HCT116 (cell line): ENCODE data around the gene ENOX1. TPM values are rescaled to one million over a fixed set of nuclear protein-coding genes. Genes with fewer than 3 reads are reported as not detected.

Source experiments
- ATAC-seq: fragments of 200-7000 bp; cut with Tn5 transposase; 2 replicates; pipeline ENCODE4 v1.9.1; 2020; ENCODE audit warnings: mild to moderate bottlenecking, moderate library complexity
- BruUV-seq: library from RNA; stranded (reverse); fragments of 400-500 nt; replicated peaks from 2 replicates; lab custom pipeline; 2021; lab: Mats Ljungman, UMichigan
- CTCF ChIA-PET: fragments of 300-600 bp; sonication (Branson Sonifier 250); formaldehyde crosslinking; loops from one replicate; lab custom pipeline; 2021; ENCODE audit warnings: antibody characterized with exemption; lab: Charles Lee
- POLR2A ChIA-PET: fragments of 300-600, 350-600 bp; sonication (Branson Sonifier 250); formaldehyde crosslinking; loops from one replicate; lab custom pipeline; 2021; ENCODE audit warnings: antibody characterized with exemption; lab: Charles Lee
- RAD21 ChIA-PET, 2 experiments: fragments of 300-600 bp; sonication (Branson Sonifier 250); formaldehyde crosslinking; loops; one replicate each; lab custom pipeline; 2023; ENCODE audit warnings: low total read pairs in 2 of 2; ENCODE audit not compliant: uncharacterized antibody in 2 of 2, unreplicated experiment in 2 of 2, low non-redundant PET in 1 of 2; lab: Charles Lee
- DNase-seq: peaks from one replicate; pipeline ENCODE4 v3.0.0-alpha.2; 2010; ENCODE audit warnings: low read depth, low spot score
- H2AFZ ChIP-seq: fragments of 200-600 bp; shearing (Covaris generic), sonication (generic); 2 replicates; pipeline ENCODE4 v1.6.1; 2017; ENCODE audit warnings: low read depth, mixed run types, mixed read lengths, antibody characterized with exemption, low read length; ENCODE audit not compliant: poor library complexity, severe bottlenecking
- H3K27ac ChIP-seq: 2 replicates; pipeline ENCODE4 v1.5.1; 2012; ENCODE audit warnings: low read depth, low read length
- H3K27me3 ChIP-seq: fragments of 200-600 bp; sonication (generic); 2 replicates; pipeline ENCODE4 v1.6.1; 2016; ENCODE audit warnings: mixed run types, low read length, mixed read lengths; ENCODE audit not compliant: insufficient read depth
- H3K36me3 ChIP-seq, 2 experiments: fragments of 200-500 bp in 1 of 2; fragments of 200-600 bp in 1 of 2; sonication (Bioruptor generic) in 1 of 2; sonication (generic) in 1 of 2; 2 replicates each; pipeline versions ENCODE4 v1.5.1 to v1.6.1; 2014 to 2016; ENCODE audit warnings: low read length in 2 of 2, inconsistent platforms in 1 of 2, mixed read lengths in 1 of 2, mixed run types in 1 of 2; ENCODE audit not compliant: insufficient read depth in 2 of 2, control insufficient read depth in 1 of 2
- H3K4me1 ChIP-seq, 2 experiments: fragments of 200-600 bp in 1 of 2; sonication (generic) in 1 of 2; 2 replicates each; pipeline versions ENCODE4 v1.5.1 to v1.6.1; 2012 to 2017; ENCODE audit warnings: low read length in 2 of 2, inconsistent platforms in 1 of 2, mild to moderate bottlenecking in 1 of 2, mixed read lengths in 1 of 2, mixed run types in 1 of 2, moderate library complexity in 1 of 2; ENCODE audit not compliant: insufficient read depth in 2 of 2, control insufficient read depth in 1 of 2
- H3K4me2 ChIP-seq: fragments of 200-600 bp; sonication (generic); 2 replicates; pipeline ENCODE4 v1.6.1; 2017; ENCODE audit warnings: mixed run types, low read length, mixed read lengths
- H3K4me3 ChIP-seq, 2 experiments: fragments of 200-600 bp in 1 of 2; sonication (generic) in 1 of 2; replicated peaks in 1 of 2; 2 replicates each; pipeline ENCODE4 v1.5.1; 2011 to 2016; ENCODE audit warnings: low read length in 2 of 2, control low read depth in 1 of 2, low read depth in 1 of 2, mild to moderate bottlenecking in 1 of 2, mixed read lengths in 1 of 2, mixed run types in 1 of 2
- H3K79me2 ChIP-seq: fragments of 200-600 bp; sonication (generic); 2 replicates; pipeline ENCODE4 v1.6.1; 2017; ENCODE audit warnings: mild to moderate bottlenecking, mixed run types, low read length, moderate library complexity, mixed read lengths; ENCODE audit not compliant: insufficient read depth
- H3K9ac ChIP-seq: fragments of 200-600 bp; sonication (generic); 2 replicates; pipeline ENCODE4 v1.6.1; 2016; ENCODE audit warnings: low read length, mixed read lengths
- H3K9me2 ChIP-seq: fragments of 200-600 bp; sonication (generic), shearing (Covaris generic); 2 replicates; pipeline ENCODE4 v1.6.1; 2017; ENCODE audit warnings: mixed run types, mild to moderate bottlenecking, moderate library complexity; ENCODE audit not compliant: insufficient read depth
- H3K9me3 ChIP-seq, 2 experiments: fragments of 200-500 bp in 1 of 2; fragments of 200-600 bp in 1 of 2; sonication (Bioruptor generic) in 1 of 2; sonication (generic) in 1 of 2; 2 replicates each; pipeline ENCODE4 v1.6.1; 2014 to 2017; ENCODE audit warnings: low read length in 2 of 2, mixed read lengths in 2 of 2, inconsistent platforms in 1 of 2, low read depth in 1 of 2, mild to moderate bottlenecking in 1 of 2, mixed run types in 1 of 2, moderate library complexity in 1 of 2; ENCODE audit not compliant: control insufficient read depth in 1 of 2, insufficient read depth in 1 of 2
- H4K20me1 ChIP-seq: fragments of 200-600 bp; sonication (generic), shearing (Covaris generic); 2 replicates; pipeline ENCODE4 v1.6.1; 2017; ENCODE audit warnings: mixed run types, mild to moderate bottlenecking, moderate library complexity; ENCODE audit not compliant: insufficient read depth
- CEBPB ChIP-seq: IDR thresholded peaks from 2 replicates; pipeline ENCODE4 v1.6.1; 2012; ENCODE audit warnings: low read depth
- EGR1 ChIP-seq: IDR thresholded peaks from 2 replicates; pipeline ENCODE4 v1.6.1; 2012; ENCODE audit warnings: low read depth
- EZH2 ChIP-seq: fragments of 200-600 bp; sonication (generic); IDR thresholded peaks from 2 replicates; pipeline ENCODE4 v1.6.1; 2017; ENCODE audit warnings: antibody characterized with exemption, mixed run types
- FOSL1 ChIP-seq: IDR thresholded peaks from 2 replicates; pipeline ENCODE4 v1.6.1; 2012; ENCODE audit warnings: low read depth
- JUND ChIP-seq: IDR thresholded peaks from 2 replicates; pipeline ENCODE4 v1.6.1; 2012
- POLR2AphosphoS5 ChIP-seq: IDR thresholded peaks from 2 replicates; pipeline ENCODE4 v1.6.1; 2011; ENCODE audit warnings: mild to moderate bottlenecking, low read depth, low read length, moderate library complexity
- RAD21 ChIP-seq: IDR thresholded peaks from 2 replicates; pipeline ENCODE4 v1.6.1; 2012; ENCODE audit warnings: low read depth, mild to moderate bottlenecking
- SIN3A ChIP-seq: IDR thresholded peaks from 2 replicates; pipeline ENCODE4 v1.6.1; 2012; ENCODE audit warnings: low read depth
- SP1 ChIP-seq: IDR thresholded peaks from 2 replicates; pipeline ENCODE4 v1.6.1; 2012; ENCODE audit warnings: low read depth
- SRF ChIP-seq: IDR thresholded peaks from 2 replicates; pipeline ENCODE4 v1.6.1; 2012; ENCODE audit warnings: low read depth
- TCF7L2 ChIP-seq: IDR thresholded peaks from 2 replicates; pipeline ENCODE4 v1.7.0; 2011; ENCODE audit warnings: borderline replicate concordance, inconsistent platforms; ENCODE audit not compliant: insufficient read depth, insufficient read length; ENCODE audit errors: extremely low read depth
- YY1 ChIP-seq: IDR thresholded peaks from 2 replicates; pipeline ENCODE4 v1.6.1; 2011; ENCODE audit warnings: low read length, low read depth, moderate library complexity, mild to moderate bottlenecking; ENCODE audit not compliant: insufficient replicate concordance; ENCODE audit errors: extremely low read depth
- ZFX ChIP-seq: fragments of 450-650 bp; IDR thresholded peaks from 2 replicates; pipeline ENCODE4 v1.6.1; 2017
- ZNF274 ChIP-seq: fragments of 200-500 bp; sonication (Bioruptor generic); IDR thresholded peaks from 2 replicates; pipeline ENCODE4 v1.6.1; 2014; ENCODE audit warnings: mild to moderate bottlenecking, low read depth, low read length, inconsistent platforms
- intact Hi-C: fragments of 100-400 bp; cut with micrococcal nuclease; formaldehyde crosslinking; loops from 2 replicates; pipeline ENCODE4 v1.10.0; 2022
- total RNA-seq: library from RNA; stranded (reverse); gene quantifications from one replicate; pipeline ENCODE4 v1.2.1, GENCODE V29; 2021; ENCODE audit not compliant: unreplicated experiment
- TF ChIP-seq, protein P1 (sequence below): IDR thresholded peaks from 2 replicates; pipeline ENCODE4 v1.6.1; 2012
- TF ChIP-seq, protein P2 (sequence below): IDR thresholded peaks from 2 replicates; pipeline ENCODE4 v1.6.1; 2012
- TF ChIP-seq, protein P3 (sequence below): IDR thresholded peaks from 2 replicates; pipeline ENCODE4 v1.6.1; 2012; ENCODE audit warnings: low read depth
- TF ChIP-seq, protein P4 (sequence below), 3 experiments: fragments of 200-600 bp in 1 of 3; sonication (generic) in 1 of 3; IDR thresholded peaks in 2 of 3; conservative IDR thresholded peaks in 1 of 3; 2 replicates each; pipeline ENCODE4 v1.5.1; 2012 to 2017; ENCODE audit warnings: low read depth in 2 of 3, low read length in 2 of 3, antibody characterized with exemption in 1 of 3, borderline replicate concordance in 1 of 3, control low read depth in 1 of 3, mild to moderate bottlenecking in 1 of 3, mixed read lengths in 1 of 3, mixed run types in 1 of 3, moderate library complexity in 1 of 3; ENCODE audit not compliant: insufficient read depth in 1 of 3

The ENOX1 gene
- total RNA-seq, 1 experiment from 2014 or later: 4.5 TPM

DNA sequence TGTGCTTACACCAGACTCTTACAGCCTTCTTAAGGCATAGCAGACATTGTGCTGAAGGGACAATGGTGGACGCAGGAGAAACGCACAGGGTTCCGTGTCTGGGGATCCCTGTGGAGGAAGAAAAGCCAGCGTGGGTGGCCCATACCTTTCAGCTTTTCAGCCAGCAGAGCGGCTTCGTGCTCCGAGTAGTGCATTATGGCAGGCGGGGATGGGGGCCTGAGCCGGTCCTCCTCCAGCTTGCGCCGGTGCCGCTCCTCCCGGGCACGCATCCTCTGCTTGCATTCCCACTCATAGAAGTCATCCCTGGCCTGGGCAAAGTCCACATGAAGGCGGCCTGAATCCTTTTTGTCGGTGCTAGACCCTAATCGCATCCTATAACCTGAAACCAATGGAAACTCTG is 431.0 kb downstream of the ENOX1 start:
- BruUV-seq: no TSS peak
- no peaks in the 10 kb centered on the region for H3K9me2 ChIP-seq
- CTCF ChIA-PET: no interaction called here
- no peaks in the 10 kb centered on the region for H3K27me3 ChIP-seq
- RAD21 ChIA-PET: no interaction called here
- no peaks in the 10 kb centered on the region for H3K79me2 ChIP-seq
- H3K4me2 ChIP-seq: no peak overlapping the region
- no peaks in the 10 kb centered on the region for H4K20me1 ChIP-seq
- no peak overlapping the region for H3K4me3 ChIP-seq
- intact Hi-C loops: no loop called here
- H3K9me3 ChIP-seq: no peaks in the 10 kb centered on the region
- TF ChIP-seq SRF (no peak), TCF7L2 (no peak), YY1 (no peak), POLR2AphosphoS5 (no peak), SP1 (no peak), SIN3A (no peak), FOSL1 (no peak), ZFX (no peak), JUND (no peak), RAD21 (no peak), ZNF274 (no peak), EZH2 (no peak), EGR1 (no peak), CEBPB (no peak)
- TF ChIP-seq, protein P1, sequence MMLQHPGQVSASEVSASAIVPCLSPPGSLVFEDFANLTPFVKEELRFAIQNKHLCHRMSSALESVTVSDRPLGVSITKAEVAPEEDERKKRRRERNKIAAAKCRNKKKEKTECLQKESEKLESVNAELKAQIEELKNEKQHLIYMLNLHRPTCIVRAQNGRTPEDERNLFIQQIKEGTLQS: no peak
- TF ChIP-seq, protein P2, sequence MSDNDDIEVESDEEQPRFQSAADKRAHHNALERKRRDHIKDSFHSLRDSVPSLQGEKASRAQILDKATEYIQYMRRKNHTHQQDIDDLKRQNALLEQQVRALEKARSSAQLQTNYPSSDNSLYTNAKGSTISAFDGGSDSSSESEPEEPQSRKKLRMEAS: no peak
- TF ChIP-seq, protein P3, sequence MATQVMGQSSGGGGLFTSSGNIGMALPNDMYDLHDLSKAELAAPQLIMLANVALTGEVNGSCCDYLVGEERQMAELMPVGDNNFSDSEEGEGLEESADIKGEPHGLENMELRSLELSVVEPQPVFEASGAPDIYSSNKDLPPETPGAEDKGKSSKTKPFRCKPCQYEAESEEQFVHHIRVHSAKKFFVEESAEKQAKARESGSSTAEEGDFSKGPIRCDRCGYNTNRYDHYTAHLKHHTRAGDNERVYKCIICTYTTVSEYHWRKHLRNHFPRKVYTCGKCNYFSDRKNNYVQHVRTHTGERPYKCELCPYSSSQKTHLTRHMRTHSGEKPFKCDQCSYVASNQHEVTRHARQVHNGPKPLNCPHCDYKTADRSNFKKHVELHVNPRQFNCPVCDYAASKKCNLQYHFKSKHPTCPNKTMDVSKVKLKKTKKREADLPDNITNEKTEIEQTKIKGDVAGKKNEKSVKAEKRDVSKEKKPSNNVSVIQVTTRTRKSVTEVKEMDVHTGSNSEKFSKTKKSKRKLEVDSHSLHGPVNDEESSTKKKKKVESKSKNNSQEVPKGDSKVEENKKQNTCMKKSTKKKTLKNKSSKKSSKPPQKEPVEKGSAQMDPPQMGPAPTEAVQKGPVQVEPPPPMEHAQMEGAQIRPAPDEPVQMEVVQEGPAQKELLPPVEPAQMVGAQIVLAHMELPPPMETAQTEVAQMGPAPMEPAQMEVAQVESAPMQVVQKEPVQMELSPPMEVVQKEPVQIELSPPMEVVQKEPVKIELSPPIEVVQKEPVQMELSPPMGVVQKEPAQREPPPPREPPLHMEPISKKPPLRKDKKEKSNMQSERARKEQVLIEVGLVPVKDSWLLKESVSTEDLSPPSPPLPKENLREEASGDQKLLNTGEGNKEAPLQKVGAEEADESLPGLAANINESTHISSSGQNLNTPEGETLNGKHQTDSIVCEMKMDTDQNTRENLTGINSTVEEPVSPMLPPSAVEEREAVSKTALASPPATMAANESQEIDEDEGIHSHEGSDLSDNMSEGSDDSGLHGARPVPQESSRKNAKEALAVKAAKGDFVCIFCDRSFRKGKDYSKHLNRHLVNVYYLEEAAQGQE: no peak
- TF ChIP-seq, protein P4, sequence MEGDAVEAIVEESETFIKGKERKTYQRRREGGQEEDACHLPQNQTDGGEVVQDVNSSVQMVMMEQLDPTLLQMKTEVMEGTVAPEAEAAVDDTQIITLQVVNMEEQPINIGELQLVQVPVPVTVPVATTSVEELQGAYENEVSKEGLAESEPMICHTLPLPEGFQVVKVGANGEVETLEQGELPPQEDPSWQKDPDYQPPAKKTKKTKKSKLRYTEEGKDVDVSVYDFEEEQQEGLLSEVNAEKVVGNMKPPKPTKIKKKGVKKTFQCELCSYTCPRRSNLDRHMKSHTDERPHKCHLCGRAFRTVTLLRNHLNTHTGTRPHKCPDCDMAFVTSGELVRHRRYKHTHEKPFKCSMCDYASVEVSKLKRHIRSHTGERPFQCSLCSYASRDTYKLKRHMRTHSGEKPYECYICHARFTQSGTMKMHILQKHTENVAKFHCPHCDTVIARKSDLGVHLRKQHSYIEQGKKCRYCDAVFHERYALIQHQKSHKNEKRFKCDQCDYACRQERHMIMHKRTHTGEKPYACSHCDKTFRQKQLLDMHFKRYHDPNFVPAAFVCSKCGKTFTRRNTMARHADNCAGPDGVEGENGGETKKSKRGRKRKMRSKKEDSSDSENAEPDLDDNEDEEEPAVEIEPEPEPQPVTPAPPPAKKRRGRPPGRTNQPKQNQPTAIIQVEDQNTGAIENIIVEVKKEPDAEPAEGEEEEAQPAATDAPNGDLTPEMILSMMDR (IDR thresholded peaks at IDR 0.05 in 2 of 3, conservative IDR thresholded peaks at IDR 0.05 in 1 of 3; ENCODE audit: borderline replicate concordance in 1 of 3, insufficient read depth in 1 of 3, low read depth in 2 of 3, low read length in 2 of 3): no peak
- no peak overlapping the region for H3K27ac ChIP-seq
- H2AFZ ChIP-seq: no peak overlapping the region
- no peaks in the 10 kb centered on the region for H3K4me1 ChIP-seq
- ATAC-seq (no peak), DNase-seq (no peak)
- POLR2A ChIA-PET: no interaction called here
- no peaks in the 10 kb centered on the region for H3K36me3 ChIP-seq
- no peak overlapping the region for H3K9ac ChIP-seq
